GM21576 (cell line): ENCODE data around the gene POMT2.
"Not testable (repeated sequence)": the region's sequence is repeated elsewhere in the genome, so short reads cannot be mapped to it uniquely, and the experiment has no call there.

Experiments used
- ATAC-seq: cut with Tn5 transposase; IDR thresholded peaks from one replicate; pipeline ENCODE4 v1.9.1; 2021; ENCODE audit warnings: mild to moderate bottlenecking, moderate library complexity; ENCODE audit not compliant: unreplicated experiment

The POMT2 gene, protein sequence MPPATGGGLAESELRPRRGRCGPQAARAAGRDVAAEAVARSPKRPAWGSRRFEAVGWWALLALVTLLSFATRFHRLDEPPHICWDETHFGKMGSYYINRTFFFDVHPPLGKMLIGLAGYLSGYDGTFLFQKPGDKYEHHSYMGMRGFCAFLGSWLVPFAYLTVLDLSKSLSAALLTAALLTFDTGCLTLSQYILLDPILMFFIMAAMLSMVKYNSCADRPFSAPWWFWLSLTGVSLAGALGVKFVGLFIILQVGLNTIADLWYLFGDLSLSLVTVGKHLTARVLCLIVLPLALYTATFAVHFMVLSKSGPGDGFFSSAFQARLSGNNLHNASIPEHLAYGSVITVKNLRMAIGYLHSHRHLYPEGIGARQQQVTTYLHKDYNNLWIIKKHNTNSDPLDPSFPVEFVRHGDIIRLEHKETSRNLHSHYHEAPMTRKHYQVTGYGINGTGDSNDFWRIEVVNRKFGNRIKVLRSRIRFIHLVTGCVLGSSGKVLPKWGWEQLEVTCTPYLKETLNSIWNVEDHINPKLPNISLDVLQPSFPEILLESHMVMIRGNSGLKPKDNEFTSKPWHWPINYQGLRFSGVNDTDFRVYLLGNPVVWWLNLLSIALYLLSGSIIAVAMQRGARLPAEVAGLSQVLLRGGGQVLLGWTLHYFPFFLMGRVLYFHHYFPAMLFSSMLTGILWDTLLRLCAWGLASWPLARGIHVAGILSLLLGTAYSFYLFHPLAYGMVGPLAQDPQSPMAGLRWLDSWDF

DNA sequence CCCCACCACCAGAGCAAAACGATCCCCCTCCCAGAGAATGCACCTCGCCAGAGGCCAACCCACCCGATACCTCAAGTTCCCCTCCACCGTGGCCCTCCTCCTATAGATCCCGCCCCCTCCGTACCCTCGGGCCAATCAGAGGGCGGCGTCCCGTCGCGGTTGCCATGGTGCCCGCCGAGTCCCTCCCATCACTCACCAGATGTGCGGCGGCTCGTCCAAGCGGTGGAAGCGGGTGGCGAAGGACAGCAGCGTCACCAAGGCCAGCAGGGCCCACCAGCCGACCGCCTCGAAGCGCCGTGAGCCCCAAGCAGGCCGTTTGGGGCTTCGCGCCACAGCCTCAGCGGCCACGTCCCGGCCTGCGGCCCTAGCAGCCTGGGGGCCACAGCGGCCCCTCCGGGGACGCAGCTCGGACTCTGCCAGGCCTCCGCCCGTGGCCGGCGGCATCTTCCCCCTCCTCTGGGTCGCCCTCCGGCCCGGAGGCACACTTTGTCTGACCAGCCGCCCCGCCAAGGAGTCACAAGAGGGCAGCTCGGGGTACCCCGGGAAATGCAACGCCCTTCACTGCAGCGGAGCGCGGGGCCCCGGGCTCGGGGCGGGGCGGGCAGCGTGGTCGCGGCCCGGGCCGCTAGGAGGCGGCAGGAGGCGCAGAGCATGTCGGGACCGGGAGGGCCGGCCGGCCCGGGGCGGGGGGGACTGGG is at the start of gene POMT2:
POMT2 (minus strand) TSS at position 646 of the 698 bp plus-strand sequence; CDS start at position 444, 202 bp downstream.
- peak; percentile 66 for ATAC-seq

DNA sequence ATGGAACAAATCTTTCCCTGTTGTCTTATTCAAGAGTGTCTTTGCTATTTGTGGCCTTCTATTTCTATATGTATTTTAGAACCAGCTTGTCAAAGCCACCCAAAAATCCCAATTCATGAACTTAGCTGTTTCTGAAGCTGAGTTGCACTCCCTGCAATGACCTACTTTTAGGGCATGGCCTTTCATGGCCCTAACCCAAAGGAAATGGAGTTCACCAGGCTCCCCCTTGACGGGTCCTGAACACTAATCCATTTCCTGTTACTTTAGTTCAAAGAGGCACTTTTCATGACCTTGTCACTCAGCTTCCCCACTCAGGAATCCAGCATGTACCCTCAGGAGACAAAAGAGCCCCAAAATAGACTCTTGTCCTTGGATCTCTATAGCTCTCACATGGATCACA is 48.6 kb upstream of the POMT2 start:
- no peak for ATAC-seq

DNA sequence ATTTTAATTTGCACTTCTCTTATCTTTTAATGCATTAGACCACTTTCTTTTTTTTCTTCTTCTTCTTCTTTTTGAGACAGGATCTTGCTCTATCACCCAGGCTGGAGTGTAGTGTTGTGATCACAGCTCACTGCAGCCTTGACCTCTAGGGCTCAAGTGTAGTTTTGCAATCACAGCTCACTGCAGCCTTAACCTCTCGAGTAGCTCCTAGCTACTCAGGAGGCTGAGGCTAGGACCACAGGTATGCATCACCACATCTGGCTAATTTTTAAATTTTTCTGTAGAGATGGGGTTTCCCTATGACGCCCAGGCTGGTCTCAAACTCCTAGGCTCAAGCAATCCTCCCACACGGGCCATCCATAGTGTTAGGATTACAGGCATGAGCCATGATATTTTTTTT is 43.5 kb upstream of the POMT2 start:
- ATAC-seq: no peak

DNA sequence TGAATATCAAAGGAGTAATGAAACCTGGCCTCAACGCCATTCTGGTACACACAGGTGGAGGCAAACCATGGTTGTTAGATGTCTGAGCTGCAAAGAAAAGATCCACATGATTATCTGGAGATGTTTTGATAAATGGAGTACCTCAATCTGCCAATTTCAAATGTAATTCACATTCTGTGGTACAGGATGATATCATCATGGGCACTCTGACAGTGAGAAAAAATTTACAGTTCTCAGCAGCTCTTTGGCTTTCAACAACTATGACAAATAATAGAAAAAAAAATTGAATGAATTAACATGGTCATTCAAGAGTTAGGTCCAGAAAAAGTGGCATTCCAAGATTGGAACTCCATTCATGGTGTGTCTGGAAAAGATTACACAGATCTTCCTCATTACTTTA is 38.9 kb upstream of the POMT2 start:
- ATAC-seq: no peak

DNA sequence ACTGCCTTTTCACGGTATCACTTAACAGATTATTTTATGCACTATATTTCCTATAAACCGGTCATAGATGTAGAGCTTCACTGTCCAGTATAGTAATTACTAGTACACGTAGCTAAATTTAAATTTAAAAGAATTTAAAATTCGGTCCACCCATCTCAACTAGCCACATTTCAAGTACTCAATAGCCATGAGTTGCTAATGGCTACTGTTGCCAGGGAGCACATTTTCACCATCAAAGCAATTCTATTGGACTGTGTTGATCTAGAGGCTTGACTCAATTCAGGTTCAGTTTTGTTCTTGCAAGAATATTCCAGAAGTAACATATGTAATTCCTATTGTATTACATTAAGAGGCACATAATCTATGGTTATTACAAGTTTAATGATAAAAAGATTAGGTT is 36.2 kb upstream of the POMT2 start:
- ATAC-seq: no peak

DNA sequence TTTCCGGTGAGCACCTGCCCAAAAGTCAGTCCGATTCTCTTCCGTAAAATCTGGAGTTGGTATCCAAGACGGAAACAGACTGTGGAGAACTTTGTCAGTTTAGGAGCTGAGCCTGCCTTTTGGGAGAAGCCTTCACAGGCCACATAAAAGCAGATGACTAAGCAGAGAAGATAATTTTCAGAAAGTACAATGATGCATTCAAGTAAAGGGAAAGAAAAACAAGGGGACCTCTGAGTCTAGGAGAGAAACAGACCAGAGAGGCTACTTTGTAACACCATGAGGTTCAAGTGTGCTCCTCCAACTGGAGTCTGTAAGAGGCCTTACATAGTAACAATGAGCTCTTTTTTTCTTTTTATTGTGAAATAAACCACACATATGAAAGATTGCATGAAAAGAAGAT is 35.1 kb upstream of the POMT2 start:
- ATAC-seq: no peak

DNA sequence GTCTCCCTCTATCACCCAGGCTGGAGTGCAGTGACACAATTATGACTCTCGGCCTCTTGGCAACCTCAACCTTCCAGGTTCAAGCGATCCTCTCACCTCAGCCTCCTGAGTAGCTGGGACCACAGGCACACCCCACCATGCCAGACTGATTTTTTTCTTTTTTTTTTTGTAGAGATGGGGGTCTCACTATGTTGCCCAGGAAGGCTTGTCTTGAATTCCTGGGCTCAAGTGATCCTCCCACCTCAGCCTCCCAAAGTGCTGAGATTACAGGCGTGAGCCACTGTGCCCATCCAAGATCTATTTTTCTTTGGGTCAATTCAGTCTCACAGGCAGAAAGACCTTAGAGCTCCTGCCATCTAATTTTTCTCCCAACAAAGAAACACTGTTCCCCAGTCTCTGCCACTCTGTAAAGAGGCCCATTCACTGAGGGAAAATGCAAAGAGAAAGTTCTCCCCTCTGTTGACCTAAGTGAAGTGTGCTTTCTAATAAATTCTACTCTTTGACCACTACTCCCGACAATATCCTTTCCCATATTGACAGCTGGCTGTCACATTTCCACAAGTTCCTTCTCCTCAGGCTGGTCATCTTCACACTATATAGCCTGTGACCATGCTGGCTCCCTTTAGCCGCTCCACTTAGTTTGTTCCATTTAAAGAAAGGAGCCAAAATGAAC is 32.9 kb upstream of the POMT2 start:
- ATAC-seq: no peak

DNA sequence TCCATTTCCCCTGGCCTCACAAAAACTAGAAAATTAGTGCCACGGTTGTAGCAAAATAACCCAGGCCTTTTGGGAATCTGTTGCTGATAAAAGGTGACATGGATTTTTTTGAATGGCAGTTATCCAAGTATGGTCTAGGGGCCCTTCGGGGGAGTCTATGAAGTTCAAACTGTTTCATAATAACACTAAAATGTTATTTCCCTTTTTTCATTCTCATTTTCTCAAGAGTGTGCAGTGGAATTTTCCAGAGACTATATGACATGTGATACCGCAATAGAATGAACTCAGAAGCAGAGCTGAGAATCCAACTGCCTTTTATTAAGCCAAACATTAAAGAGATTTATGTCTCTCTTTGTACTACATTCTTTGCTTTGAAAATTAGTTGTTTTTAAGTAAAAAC is 27.1 kb upstream of the POMT2 start:
- no peak for ATAC-seq

DNA sequence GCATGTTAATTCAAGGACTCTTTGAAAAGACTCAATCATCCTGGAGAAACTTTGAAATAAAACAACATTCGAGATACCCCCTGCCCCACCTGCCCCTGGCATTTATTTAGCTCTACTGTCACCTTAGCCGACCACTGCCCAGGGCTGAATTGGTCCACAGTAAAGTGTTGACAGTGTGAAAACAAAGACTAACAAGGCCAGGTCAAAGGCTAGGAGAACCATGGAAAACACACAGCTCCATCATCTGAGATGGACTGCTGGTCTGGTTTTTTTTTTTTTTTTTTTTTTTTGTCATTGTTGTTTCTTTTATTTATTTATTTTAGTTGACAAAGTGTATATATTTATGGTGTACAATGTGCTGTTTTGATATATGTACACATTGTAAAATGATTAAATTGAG is 25.8 kb upstream of the POMT2 start:
- ATAC-seq: no peak

DNA sequence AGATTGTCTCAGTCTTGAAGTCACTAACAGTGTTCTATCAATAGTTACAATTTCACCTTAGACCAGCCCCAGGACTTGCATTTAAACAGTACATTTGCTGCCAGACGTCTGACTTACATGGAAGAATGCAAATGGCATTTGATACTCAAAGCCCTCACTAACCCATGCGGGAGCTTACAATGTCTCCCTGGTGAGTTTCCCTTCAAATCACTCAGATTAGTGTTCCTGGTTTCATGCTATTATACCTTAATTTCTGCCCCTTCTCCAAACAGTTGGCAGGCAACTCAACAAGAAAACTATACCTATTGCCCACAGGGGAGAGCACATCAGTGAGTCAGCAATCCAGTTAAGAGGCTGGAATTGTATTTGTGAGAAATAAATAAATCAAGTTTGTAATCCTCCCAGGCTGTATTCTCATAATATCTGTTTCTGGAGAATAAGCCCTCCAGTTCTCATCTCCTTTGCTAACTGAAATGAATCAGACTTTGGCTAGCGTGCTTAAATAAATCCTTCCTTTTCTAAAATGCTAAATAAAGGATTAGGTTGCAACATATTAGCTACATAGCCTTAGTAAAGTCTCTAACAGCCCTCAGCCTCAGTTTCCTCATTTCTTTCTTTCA is 23.8 kb upstream of the POMT2 start:
- no peak for ATAC-seq

DNA sequence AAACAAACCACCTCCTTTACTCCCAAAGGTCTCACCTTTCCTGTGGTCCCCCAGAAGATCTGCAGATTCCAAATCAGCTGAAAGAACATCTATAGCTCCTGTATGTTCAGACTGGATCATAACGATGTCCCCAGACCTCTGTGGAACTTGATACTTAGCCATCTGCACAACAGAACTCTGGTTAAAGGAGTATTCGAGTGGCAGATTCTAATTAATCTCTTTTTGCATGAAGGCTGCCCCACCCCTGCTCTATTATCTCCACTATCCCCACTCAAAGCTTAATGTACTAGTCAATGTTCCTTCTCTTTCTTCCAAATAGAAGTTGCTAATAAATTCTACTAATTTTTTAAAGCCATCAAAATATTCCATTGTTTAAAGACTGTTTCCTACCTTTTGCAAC is 23.0 kb upstream of the POMT2 start:
- ATAC-seq: no peak

DNA sequence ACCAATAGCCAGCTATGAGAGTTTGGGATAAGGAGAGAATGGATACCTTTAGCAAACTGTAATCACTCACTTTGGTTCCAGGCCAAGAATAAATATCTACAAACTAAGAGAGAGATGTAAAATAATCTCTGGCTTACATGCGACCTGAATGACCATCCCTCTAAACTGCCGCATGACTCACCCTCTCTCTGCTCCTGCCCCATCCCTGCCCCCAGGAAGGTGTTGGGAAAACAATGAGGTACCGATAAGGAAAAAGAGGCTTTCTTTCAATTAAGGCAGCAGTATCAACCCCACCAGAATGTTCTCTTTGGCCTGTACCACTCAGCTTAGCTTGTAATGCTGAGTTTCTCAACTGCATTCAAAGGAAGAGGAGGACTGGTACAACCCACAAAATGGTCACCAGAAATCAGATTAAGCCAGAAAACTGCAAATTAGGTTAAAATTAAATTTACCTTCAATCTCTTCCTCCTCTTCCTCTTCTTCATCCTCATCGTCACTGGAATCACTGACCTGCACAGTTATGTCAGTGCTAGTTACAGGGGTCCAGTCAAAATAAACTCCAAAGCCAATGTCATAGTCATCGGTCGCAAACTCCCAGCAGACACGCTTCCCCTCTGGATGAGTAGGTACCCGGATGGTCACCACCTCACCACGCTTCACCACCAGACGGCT is 22.2 kb upstream of the POMT2 start:
- no peak for ATAC-seq

DNA sequence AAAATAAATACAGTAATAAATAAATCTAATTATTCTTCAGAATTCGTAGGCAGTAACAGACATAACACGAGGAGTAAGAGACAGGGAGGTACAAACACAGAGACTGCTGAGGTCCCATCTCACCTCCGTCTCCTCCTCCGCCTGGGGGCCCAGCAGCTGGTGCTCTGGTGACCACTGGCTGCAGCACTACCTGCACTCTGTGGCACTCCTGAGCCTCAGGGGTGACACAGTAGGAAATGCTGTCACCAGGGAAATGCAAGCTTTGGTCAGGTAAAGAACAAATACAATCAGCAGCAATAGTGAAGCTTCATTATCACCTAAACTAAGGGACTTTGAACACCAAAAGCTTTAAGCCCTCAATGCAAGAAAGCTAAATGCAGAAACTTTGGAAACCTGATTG is 19.7 kb upstream of the POMT2 start:
- ATAC-seq: no peak

DNA sequence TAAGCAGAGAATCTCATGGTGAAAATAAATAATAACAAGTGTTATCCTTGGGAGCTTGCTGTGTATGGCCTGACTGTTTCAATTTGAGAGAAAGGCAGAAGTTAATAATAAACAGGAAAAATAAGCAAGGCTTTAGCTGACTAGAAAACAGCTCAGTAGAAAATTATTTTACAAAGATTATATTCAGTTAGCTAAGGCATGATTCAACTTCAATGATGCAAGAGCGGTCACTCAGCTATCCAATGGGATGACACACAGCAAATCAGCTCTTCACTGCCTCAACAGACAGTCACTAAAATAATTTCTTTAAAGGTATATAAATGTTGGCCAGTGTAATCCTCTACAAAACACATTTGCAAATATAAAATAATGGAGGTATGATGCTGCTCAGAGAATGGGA is 18.7 kb upstream of the POMT2 start:
- no peak for ATAC-seq

DNA sequence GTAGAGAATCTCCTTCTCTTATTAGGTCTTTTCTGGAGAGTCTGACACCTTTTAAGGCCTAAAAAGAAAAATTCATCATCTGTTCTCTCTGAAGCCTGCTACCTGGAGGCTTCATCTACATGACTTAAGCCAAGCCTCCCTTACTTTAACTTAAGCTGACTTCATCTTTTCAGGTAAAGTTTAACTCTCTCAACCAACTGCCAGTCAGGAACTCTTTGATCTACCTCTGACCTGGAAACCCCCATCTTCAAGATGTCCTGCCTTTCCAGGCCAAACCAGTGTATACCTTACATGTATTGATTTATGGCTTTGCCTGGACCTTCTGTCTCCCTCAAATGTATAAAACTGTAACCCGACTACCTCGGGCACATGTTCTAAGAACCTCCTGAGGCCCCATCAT is 17.6 kb upstream of the POMT2 start:
- ATAC-seq: no peak

DNA sequence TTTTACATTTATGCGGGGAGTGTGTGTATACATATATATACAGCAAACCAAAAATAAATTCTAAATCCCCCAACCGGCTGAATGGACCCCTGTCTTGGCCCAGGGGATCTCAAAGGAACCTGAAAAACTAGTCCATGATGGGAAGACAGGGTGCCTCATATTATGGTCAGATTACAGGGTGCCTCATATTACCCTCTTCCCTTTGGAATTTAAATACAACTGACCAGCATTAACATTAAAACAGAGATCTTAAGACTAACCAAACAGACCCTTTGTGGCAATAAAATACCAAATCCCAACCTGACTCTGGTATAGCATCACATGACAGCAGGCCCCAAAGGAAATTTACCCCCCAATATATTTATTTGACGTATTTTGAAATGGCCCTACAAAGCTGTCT is 17.2 kb upstream of the POMT2 start:
- no peak for ATAC-seq

DNA sequence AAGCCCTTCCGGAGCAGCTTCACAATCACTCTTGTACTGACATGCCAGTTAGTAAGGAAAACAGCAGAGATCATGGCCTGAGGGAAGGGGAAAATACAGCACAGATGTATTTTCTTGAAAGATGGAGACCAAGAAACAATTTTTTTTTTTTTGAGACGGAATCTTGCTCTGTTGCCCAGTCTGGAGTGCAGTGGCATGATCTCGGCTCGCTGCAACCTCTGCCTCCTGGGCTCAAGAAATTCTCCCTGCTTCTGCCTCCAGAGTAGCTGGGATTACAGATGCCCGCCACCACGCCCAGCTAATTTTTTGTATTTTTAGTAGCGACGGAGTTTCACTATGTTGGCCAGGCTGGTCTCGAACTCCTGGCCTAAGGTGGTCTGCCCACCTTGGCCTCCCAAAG is 16.6 kb upstream of the POMT2 start:
- not testable (repeated sequence) for ATAC-seq

DNA sequence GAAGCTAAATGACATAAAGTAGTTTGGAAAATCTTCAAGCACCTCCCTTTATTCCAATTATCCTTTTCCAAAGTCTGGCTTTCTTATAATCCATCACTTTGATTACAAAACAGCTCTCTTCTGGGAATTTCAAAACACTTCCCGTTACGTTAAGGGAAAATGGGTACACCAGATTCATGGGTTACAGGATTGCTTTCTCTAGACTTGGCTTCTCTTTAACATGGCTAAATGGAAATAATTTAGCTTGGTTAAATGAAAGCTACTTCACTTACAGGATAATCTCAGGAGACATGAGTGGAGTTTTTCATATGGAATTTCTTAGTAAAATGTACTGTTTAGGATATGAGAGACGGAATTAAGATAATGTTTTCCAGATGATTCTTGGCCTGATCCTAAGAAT is 14.9 kb upstream of the POMT2 start:
- ATAC-seq: no peak

DNA sequence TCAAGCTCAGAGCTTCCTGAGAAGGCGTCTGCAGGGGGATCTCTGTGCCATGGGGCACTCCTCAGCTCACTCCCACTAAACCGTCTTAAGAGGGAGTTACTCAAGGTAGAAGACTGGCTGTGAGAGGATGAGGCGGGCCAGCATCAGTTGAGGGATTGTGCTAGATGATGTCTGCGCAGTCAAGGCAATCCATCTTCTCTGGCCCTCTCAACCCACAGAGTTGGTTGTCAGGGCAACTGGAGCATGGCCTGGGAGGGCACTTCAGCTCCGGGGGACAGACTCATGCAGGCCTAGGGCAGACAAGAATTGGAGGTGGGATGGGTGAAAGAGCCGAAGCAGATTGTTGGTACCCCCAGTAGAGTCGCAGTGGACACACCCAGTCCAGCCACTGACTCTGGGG is 9.2 kb upstream of the POMT2 start:
- ATAC-seq: no peak

DNA sequence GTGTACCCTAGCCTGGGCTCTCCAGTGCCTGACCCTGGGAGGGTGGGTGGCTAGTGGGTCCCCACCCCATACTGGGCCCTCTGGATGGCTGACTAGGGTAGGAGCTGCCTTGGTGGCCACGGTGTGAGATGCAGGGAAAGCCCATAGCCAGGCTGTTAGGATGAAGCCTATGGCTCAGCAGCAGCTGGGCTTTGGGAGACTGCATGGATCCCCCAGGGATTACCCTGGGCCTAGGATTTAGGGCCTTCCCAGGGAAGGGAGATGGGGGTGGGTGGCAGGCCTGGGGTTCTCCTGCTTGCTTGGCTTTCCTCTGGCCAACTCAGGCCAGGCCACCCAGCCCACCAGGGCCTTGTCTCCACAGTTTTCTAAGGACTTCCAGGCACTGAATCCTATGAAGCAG is 6.4 kb upstream of the POMT2 start:
- ATAC-seq: no peak
